T-helper 1 cell treated with Interleukin-12 subunit alpha and Interleukin-12 subunit beta and Interleukin-4 antibody, amounts not matched to agents 30 ng/mL and 1 ng/mL, for 36 hours (primary cell): ENCODE measurements around the gene GATA3. TPM values are rescaled to one million over a fixed set of nuclear protein-coding genes. Genes with fewer than 3 reads are reported as not detected.

Experiments used
- intact Hi-C: fragments of 100-400 bp; cut with micrococcal nuclease; formaldehyde crosslinking; loops from one replicate; pipeline ENCODE4 v1.15.1; 2024
- total RNA-seq: library from RNA; stranded (reverse); gene quantifications from 2 replicates; pipeline ENCODE4 v1.2.3, GENCODE V29; 2022

Gene GATA3
- total RNA-seq, 1 donor from 2014 or later = 62.6 TPM

GRCh38 chr10:8061274-8062211, 7.1 kb downstream of the GATA3 start:
- intact Hi-C loops = loop anchor here (2.0 kb wide), 1 partner anchor 121 kb away; no protein-coding TSS in a partner anchor

- intact Hi-C loops = no loop called here
Measured at GRCh38 chr10:8063128-8063908, 8.8 kb downstream of the GATA3 start.

GRCh38 chr10:8063935-8064334, 9.4 kb downstream of the GATA3 start:
- intact Hi-C loops = no loop called here

GRCh38 chr10:8064436-8064835, 9.9 kb downstream of the GATA3 start:
- intact Hi-C loops = no loop called here

GRCh38 chr10:8065651-8066050, 11.2 kb downstream of the GATA3 start:
- intact Hi-C loops = loop anchor here (1.0 kb wide), 3 partner anchors 8 to 66 kb away; no protein-coding TSS in a partner anchor

GRCh38 chr10:8066124-8066523, 11.6 kb downstream of the GATA3 start:
- intact Hi-C loops = loop anchor here (1.0 kb wide), 2 partner anchors 22 to 65 kb away; no protein-coding TSS in a partner anchor

GRCh38 chr10:8066797-8067196, 12.3 kb downstream of the GATA3 start:
- intact Hi-C loops = loop anchor here (1.0 kb wide), 2 partner anchors 22 to 65 kb away; no protein-coding TSS in a partner anchor

GRCh38 chr10:8069108-8069507, 14.6 kb downstream of the GATA3 start:
- intact Hi-C loops = no loop called here

- intact Hi-C loops = no loop called here
Measured at GRCh38 chr10:8069627-8070026, 15.1 kb downstream of the GATA3 start.

- intact Hi-C loops = no loop called here
Measured at GRCh38 chr10:8070440-8070839, 16.0 kb downstream of the GATA3 start.

- intact Hi-C loops = no loop called here
Measured at GRCh38 chr10:8071006-8071405, 16.5 kb downstream of the GATA3 start.

GRCh38 chr10:8071666-8072065, 17.2 kb downstream of the GATA3 start:
- intact Hi-C loops = no loop called here

GRCh38 chr10:8072211-8072610, 17.7 kb downstream of the GATA3 start:
- intact Hi-C loops = no loop called here

- intact Hi-C loops = no loop called here
Measured at GRCh38 chr10:8073691-8074416, 19.4 kb downstream of the GATA3 start.

GRCh38 chr10:8074881-8075280, 20.4 kb downstream of the GATA3 start:
- intact Hi-C loops = no loop called here

- intact Hi-C loops = no loop called here
Measured at GRCh38 chr10:8075282-8076260, 21.1 kb downstream of the GATA3 start.

GRCh38 chr10:8076933-8077332, 22.4 kb downstream of the GATA3 start:
- intact Hi-C loops = no loop called here

GRCh38 chr10:8078027-8078426, 23.5 kb downstream of the GATA3 start:
- intact Hi-C loops = no loop called here

GRCh38 chr10:8079126-8079525, 24.6 kb downstream of the GATA3 start:
- intact Hi-C loops = no loop called here

- intact Hi-C loops = no loop called here
Measured at GRCh38 chr10:8084799-8085198, 30.3 kb downstream of the GATA3 start.
